Fibroblast of lung (primary cell): ENCODE measurements around the gene BATF3.

Experiments
- CTCF ChIP-seq, 2 donors: IDR thresholded peaks in 1 of 2; conservative IDR thresholded peaks in 1 of 2; 1 replicate in 1 of 2; 2 replicates in 1 of 2; pipeline ENCODE4 v1.5.1; 2011 to 2012; ENCODE audit warnings: low read length in 2 of 2, control low read depth in 1 of 2, inconsistent platforms in 1 of 2, low read depth in 1 of 2, mild to moderate bottlenecking in 1 of 2
- EZH2 ChIP-seq: IDR thresholded peaks from 2 replicates; pipeline ENCODE4 v1.5.1; 2012; ENCODE audit warnings: low read length, control low read depth, mild to moderate bottlenecking; ENCODE audit errors: missing control alignments

GRCh38 chr1:212656730-212657129, 42.9 kb downstream of the BATF3 start:
- TF ChIP-seq EZH2: no peak
- TF ChIP-seq CTCF (conservative IDR thresholded peaks at IDR 0.05 in 1 of 2, IDR thresholded peaks at IDR 0.05 in 1 of 2; ENCODE audit: low read depth in 1 of 2, low read length in 2 of 2): no peak
